ENCODE results near the gene ITGA6. TPM values are rescaled to one million over a fixed set of nuclear protein-coding genes. Genes with fewer than 3 reads are reported as not detected.

The ITGA6 gene
- total RNA-seq, 1 donor from 2014 or later, result 35.3 TPM

DNA sequence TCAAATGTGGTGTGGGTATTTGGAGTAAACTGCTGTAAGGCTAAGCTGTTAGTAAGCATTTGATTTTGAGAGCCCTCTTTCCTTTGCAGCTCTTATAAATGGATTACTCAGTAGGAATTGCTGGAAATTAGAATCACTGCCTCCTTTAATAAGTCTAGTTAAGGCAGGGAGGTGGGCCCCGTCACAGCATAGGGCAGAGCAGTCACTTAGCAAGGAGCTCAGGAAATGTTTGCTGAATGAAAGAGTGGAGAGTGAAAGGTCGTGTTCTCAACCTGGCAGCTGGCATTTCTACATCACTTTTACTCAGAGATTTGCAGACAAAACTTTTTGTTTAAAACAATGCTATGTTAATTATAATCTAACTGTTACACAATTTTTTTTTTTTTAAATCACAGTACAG, 25.5 kb downstream of the ITGA6 start:
- DNase-seq (ENCODE audit: low read depth), result no peak
- Mint-ChIP-seq H3K4me3 (ENCODE audit: unreplicated experiment) (no peak overlapping the region), H3K4me1 (ENCODE audit: low read depth, unreplicated experiment) (peaks cover 11% of the 10 kb centered on the region), H3K27ac (ENCODE audit: unreplicated experiment) (no peak overlapping the region), H3K36me3 (ENCODE audit: low read depth, unreplicated experiment) (no peaks in the 10 kb centered on the region), H3K27me3 (ENCODE audit: low read depth, unreplicated experiment) (no peaks in the 10 kb centered on the region), H3K9me3 (ENCODE audit: unreplicated experiment) (no peaks in the 10 kb centered on the region)
- Histone ChIP-seq H3K4me1 (ENCODE audit: insufficient read depth, low read length) (peaks cover 11% of the 10 kb centered on the region), H3K4me3 (ENCODE audit: insufficient read depth, low read depth, low read length) (no peak overlapping the region), H4K20me1 (ENCODE audit: insufficient read depth, low read length) (no peaks in the 10 kb centered on the region), H3K9me3 (ENCODE audit: insufficient read depth, low read depth, low read length) (no peaks in the 10 kb centered on the region), H3K36me3 (ENCODE audit: insufficient read depth, low read length) (no peaks in the 10 kb centered on the region), H3K9ac (ENCODE audit: low read length) (no peak overlapping the region), H3K79me2 (ENCODE audit: insufficient read depth, low read length) (no peaks in the 10 kb centered on the region), H3K4me2 (ENCODE audit: low read length) (no peak overlapping the region), H3K27me3 (ENCODE audit: insufficient read depth, low read length) (no peaks in the 10 kb centered on the region), H3K27ac (ENCODE audit: low read depth, low read length) (no peak overlapping the region), H2AFZ (ENCODE audit: low read depth, low read length) (no peak overlapping the region)
- no peak for FAIRE-seq
- TF ChIP-seq, protein P1, sequence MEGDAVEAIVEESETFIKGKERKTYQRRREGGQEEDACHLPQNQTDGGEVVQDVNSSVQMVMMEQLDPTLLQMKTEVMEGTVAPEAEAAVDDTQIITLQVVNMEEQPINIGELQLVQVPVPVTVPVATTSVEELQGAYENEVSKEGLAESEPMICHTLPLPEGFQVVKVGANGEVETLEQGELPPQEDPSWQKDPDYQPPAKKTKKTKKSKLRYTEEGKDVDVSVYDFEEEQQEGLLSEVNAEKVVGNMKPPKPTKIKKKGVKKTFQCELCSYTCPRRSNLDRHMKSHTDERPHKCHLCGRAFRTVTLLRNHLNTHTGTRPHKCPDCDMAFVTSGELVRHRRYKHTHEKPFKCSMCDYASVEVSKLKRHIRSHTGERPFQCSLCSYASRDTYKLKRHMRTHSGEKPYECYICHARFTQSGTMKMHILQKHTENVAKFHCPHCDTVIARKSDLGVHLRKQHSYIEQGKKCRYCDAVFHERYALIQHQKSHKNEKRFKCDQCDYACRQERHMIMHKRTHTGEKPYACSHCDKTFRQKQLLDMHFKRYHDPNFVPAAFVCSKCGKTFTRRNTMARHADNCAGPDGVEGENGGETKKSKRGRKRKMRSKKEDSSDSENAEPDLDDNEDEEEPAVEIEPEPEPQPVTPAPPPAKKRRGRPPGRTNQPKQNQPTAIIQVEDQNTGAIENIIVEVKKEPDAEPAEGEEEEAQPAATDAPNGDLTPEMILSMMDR (IDR thresholded peaks at IDR 0.05; ENCODE audit: insufficient read depth, low read depth, low read length), result no peak
- no peak for TF ChIP-seq EZH2 (IDR thresholded peaks at IDR 0.05; ENCODE audit: insufficient read depth, low read length)

DNA sequence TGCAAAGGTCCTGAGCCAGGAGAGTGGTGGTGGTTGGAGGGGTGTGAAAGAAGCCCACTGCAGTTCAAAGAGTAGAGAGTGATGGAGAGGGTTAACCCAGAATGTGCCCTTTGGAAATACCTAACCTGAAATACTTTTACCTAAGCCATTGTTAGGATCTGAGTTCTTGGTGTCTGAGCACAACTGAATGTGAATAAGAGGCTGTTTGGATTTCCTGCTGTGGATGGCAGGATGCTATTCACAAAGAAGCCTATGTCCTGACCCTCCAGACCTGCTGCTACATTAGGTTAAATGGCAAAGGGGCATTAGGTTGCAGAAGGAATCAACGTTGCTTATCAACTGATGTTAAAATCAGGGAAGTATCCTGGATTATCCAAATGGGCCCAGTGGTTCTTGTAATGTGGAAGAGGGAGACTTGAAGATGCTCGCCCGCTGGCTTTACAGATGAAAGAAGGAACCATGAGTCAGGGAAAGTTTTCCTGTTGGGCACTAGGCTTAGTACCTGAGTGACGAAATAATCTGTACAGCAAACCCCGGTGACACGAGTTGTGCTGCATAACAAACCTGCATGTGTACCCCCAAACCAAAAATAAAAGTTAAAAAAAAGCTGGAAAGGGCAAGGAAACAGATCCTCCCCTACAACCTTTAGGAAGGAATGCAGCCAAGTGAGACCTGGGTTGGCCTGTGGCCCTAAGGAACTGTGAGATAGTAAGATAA, 27.2 kb downstream of the ITGA6 start:
- TF ChIP-seq, protein P1 (IDR thresholded peaks at IDR 0.05; ENCODE audit: insufficient read depth, low read depth, low read length), result no peak
- no peak for TF ChIP-seq EZH2 (IDR thresholded peaks at IDR 0.05; ENCODE audit: insufficient read depth, low read length)
- no peak for DNase-seq (ENCODE audit: low read depth)

DNA sequence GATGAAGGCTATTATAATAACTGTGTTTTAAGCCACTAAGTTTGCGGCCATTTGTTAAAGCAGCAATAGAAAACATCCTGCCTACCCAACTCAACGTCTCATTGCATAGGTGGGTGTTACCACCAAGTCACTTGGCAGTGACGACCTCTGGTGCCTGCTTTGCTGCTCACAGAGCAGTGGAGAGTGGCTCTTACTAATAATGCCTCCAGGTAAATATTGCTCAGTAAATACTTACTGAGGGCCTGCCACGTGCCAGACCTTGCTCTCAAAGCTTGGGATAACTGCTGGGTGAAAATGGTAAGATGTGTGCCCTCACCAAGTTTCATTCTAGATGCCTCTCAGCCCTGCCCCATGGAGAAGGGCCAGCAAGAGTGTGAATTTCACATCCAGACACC, 27.7 kb downstream of the ITGA6 start:
- Mint-ChIP-seq H3K4me3 (ENCODE audit: unreplicated experiment) (no peak overlapping the region), H3K27me3 (ENCODE audit: low read depth, unreplicated experiment) (peaks cover 3% of the 10 kb centered on the region), H3K9me3 (ENCODE audit: unreplicated experiment) (no peaks in the 10 kb centered on the region), H3K27ac (ENCODE audit: unreplicated experiment) (no peak overlapping the region), H3K36me3 (ENCODE audit: low read depth, unreplicated experiment) (no peaks in the 10 kb centered on the region), H3K4me1 (ENCODE audit: low read depth, unreplicated experiment) (peaks cover 10% of the 10 kb centered on the region)
- no peak overlapping the region for H3K9ac ChIP-seq (ENCODE audit: low read length)
- no peak overlapping the region for H2AFZ ChIP-seq (ENCODE audit: low read depth, low read length)
- no peak overlapping the region for H3K4me2 ChIP-seq (ENCODE audit: low read length)
- H3K9me3 ChIP-seq (ENCODE audit: insufficient read depth, low read depth, low read length), result no peaks in the 10 kb centered on the region
- no peak overlapping the region for H3K27ac ChIP-seq (ENCODE audit: low read depth, low read length)
- TF ChIP-seq, protein P1 (IDR thresholded peaks at IDR 0.05; ENCODE audit: insufficient read depth, low read depth, low read length), result no peak
- no peak for TF ChIP-seq EZH2 (IDR thresholded peaks at IDR 0.05; ENCODE audit: insufficient read depth, low read length)
- H3K27me3 ChIP-seq (ENCODE audit: insufficient read depth, low read length), result no peaks in the 10 kb centered on the region
- no peaks in the 10 kb centered on the region for H3K79me2 ChIP-seq (ENCODE audit: insufficient read depth, low read length)
- peaks cover 4% of the 10 kb centered on the region for H3K4me1 ChIP-seq (ENCODE audit: insufficient read depth, low read length)
- H3K4me3 ChIP-seq (ENCODE audit: insufficient read depth, low read depth, low read length), result no peak overlapping the region
- no peaks in the 10 kb centered on the region for H4K20me1 ChIP-seq (ENCODE audit: insufficient read depth, low read length)
- DNase-seq (ENCODE audit: low read depth) (no peak), FAIRE-seq (no peak)
- no peaks in the 10 kb centered on the region for H3K36me3 ChIP-seq (ENCODE audit: insufficient read depth, low read length)

More for the DNA sequence above, 27.2 kb downstream of the ITGA6 start:
- H3K9ac ChIP-seq (ENCODE audit: low read length), result no peak overlapping the region
- no peaks in the 10 kb centered on the region for H3K27me3 ChIP-seq (ENCODE audit: insufficient read depth, low read length)
- no peaks in the 10 kb centered on the region for H3K36me3 ChIP-seq (ENCODE audit: insufficient read depth, low read length)
- Mint-ChIP-seq H3K9me3 (ENCODE audit: unreplicated experiment) (no peaks in the 10 kb centered on the region), H3K27ac (ENCODE audit: unreplicated experiment) (no peak overlapping the region), H3K36me3 (ENCODE audit: low read depth, unreplicated experiment) (no peaks in the 10 kb centered on the region), H3K27me3 (ENCODE audit: low read depth, unreplicated experiment) (peaks cover 3% of the 10 kb centered on the region), H3K4me3 (ENCODE audit: unreplicated experiment) (no peak overlapping the region), H3K4me1 (ENCODE audit: low read depth, unreplicated experiment) (peaks cover 11% of the 10 kb centered on the region)
- no peak overlapping the region for H3K4me3 ChIP-seq (ENCODE audit: insufficient read depth, low read depth, low read length)
- no peak overlapping the region for H3K27ac ChIP-seq (ENCODE audit: low read depth, low read length)
- no peaks in the 10 kb centered on the region for H3K79me2 ChIP-seq (ENCODE audit: insufficient read depth, low read length)
- H3K4me1 ChIP-seq (ENCODE audit: insufficient read depth, low read length), result peaks cover 7% of the 10 kb centered on the region
- no peaks in the 10 kb centered on the region for H3K9me3 ChIP-seq (ENCODE audit: insufficient read depth, low read depth, low read length)
- H2AFZ ChIP-seq (ENCODE audit: low read depth, low read length), result no peak overlapping the region
- H3K4me2 ChIP-seq (ENCODE audit: low read length), result no peak overlapping the region
- FAIRE-seq, result no peak
- H4K20me1 ChIP-seq (ENCODE audit: insufficient read depth, low read length), result no peaks in the 10 kb centered on the region

Data from astrocyte (in vitro differentiated cells and primary cell).